Measurements from ENCODE around the gene AFAP1. TPM values are rescaled to one million over a fixed set of nuclear protein-coding genes. Genes with fewer than 3 reads are reported as not detected.

The AFAP1 gene
- total RNA-seq, 1 experiment from 2014 or later, result 94.7 TPM

DNA sequence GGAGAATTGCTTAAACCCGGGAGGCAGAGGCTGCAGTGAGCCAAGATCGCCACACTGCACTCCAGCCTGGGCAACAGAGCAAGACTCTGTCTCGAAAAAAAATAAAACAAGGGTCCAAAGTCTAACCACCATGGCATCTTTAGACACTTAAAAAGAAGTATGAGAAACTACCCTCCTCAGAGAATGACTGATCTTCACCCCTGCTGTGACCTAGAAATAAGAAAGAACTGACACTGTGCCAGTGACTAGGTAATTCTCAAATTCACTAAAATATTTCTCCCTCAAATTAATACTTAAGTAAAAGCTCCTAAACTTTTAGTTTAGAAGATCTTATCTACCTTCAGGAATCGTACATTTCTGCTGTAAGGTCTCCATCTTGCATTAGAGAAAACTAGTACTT lies 80.3 kb downstream of the AFAP1 start:
- intact Hi-C loops (cut with micrococcal nuclease; ENCODE audit: unreplicated experiment) (no loop called here), in situ Hi-C loops (cut with HindIII; ENCODE audit: low pct_unique_long_range_greater_than_20kb, low sequenced_read_pairs) (no loop called here)
- Histone ChIP-seq H3K4me3 (ENCODE audit: low read depth in 2 of 2, low read length in 2 of 2) (no peak overlapping the region), H3K36me3 (ENCODE audit: control insufficient read depth, insufficient read depth, low read length) (peaks cover 28% of the 10 kb centered on the region), H3K9me3 (ENCODE audit: control insufficient read depth, insufficient read depth, low read depth, low read length) (no peaks in the 10 kb centered on the region), H3K27ac (ENCODE audit: low read length) (no peak overlapping the region), H3K27me3 (ENCODE audit: control insufficient read depth, insufficient read depth, low read length) (no peaks in the 10 kb centered on the region), H3K4me1 (ENCODE audit: control insufficient read depth, insufficient read depth, low read length) (peaks cover 18% of the 10 kb centered on the region)
- BruUV-seq (replicated peaks), result no TSS peak
- ATAC-seq (no peak), DNase-seq (ENCODE audit: low read depth, low spot score) (no peak)
- ChIA-PET POLR2A (no interaction called here), CTCF (no interaction called here)
- TF ChIP-seq, protein P1, sequence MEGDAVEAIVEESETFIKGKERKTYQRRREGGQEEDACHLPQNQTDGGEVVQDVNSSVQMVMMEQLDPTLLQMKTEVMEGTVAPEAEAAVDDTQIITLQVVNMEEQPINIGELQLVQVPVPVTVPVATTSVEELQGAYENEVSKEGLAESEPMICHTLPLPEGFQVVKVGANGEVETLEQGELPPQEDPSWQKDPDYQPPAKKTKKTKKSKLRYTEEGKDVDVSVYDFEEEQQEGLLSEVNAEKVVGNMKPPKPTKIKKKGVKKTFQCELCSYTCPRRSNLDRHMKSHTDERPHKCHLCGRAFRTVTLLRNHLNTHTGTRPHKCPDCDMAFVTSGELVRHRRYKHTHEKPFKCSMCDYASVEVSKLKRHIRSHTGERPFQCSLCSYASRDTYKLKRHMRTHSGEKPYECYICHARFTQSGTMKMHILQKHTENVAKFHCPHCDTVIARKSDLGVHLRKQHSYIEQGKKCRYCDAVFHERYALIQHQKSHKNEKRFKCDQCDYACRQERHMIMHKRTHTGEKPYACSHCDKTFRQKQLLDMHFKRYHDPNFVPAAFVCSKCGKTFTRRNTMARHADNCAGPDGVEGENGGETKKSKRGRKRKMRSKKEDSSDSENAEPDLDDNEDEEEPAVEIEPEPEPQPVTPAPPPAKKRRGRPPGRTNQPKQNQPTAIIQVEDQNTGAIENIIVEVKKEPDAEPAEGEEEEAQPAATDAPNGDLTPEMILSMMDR (IDR thresholded peaks at IDR 0.05), result no peak
- no peak for TF ChIP-seq SIN3A (IDR thresholded peaks at IDR 0.05; ENCODE audit: borderline replicate concordance, insufficient read depth, low read depth, low read length)
- TF ChIP-seq TCF7L2 (IDR thresholded peaks at IDR 0.05; ENCODE audit: low read depth, low read length), result no peak
- TF ChIP-seq POLR2AphosphoS5 (IDR thresholded peaks at IDR 0.05; ENCODE audit: low read depth, low read length), result no peak
- TF ChIP-seq, protein P2, sequence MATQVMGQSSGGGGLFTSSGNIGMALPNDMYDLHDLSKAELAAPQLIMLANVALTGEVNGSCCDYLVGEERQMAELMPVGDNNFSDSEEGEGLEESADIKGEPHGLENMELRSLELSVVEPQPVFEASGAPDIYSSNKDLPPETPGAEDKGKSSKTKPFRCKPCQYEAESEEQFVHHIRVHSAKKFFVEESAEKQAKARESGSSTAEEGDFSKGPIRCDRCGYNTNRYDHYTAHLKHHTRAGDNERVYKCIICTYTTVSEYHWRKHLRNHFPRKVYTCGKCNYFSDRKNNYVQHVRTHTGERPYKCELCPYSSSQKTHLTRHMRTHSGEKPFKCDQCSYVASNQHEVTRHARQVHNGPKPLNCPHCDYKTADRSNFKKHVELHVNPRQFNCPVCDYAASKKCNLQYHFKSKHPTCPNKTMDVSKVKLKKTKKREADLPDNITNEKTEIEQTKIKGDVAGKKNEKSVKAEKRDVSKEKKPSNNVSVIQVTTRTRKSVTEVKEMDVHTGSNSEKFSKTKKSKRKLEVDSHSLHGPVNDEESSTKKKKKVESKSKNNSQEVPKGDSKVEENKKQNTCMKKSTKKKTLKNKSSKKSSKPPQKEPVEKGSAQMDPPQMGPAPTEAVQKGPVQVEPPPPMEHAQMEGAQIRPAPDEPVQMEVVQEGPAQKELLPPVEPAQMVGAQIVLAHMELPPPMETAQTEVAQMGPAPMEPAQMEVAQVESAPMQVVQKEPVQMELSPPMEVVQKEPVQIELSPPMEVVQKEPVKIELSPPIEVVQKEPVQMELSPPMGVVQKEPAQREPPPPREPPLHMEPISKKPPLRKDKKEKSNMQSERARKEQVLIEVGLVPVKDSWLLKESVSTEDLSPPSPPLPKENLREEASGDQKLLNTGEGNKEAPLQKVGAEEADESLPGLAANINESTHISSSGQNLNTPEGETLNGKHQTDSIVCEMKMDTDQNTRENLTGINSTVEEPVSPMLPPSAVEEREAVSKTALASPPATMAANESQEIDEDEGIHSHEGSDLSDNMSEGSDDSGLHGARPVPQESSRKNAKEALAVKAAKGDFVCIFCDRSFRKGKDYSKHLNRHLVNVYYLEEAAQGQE (IDR thresholded peaks at IDR 0.05; ENCODE audit: insufficient read depth in 1 of 2, low read depth in 2 of 2, low read length in 1 of 2), result no peak

DNA sequence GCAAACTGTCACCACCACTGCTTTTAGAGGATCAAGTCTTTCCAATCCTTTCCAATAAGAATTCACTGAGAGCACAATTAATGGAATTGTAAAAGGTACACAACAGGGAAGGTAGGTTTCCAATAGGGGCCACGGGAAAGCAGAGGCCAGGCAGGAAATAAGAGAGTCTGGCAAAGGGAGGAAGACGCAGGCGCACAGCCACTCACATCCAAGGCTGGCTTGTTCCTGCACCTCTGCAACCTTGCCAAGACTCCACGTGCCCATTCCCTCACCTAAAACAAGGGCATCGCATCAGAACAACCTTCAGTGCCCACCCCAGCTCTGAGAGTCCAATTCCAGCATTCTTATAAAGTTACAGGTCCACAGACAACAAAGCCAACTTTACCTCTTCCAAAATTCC lies 81.2 kb downstream of the AFAP1 start:
- in situ Hi-C loops (cut with HindIII; ENCODE audit: low pct_unique_long_range_greater_than_20kb, low sequenced_read_pairs) (no loop called here), intact Hi-C loops (cut with micrococcal nuclease; ENCODE audit: unreplicated experiment) (no loop called here)
- POLR2A ChIA-PET, result no interaction called here
- Histone ChIP-seq H3K4me1 (ENCODE audit: control insufficient read depth, insufficient read depth, low read length) (peaks cover 18% of the 10 kb centered on the region), H3K9me3 (ENCODE audit: control insufficient read depth, insufficient read depth, low read depth, low read length) (no peaks in the 10 kb centered on the region), H3K27me3 (ENCODE audit: control insufficient read depth, insufficient read depth, low read length) (no peaks in the 10 kb centered on the region), H3K36me3 (ENCODE audit: control insufficient read depth, insufficient read depth, low read length) (peaks cover 28% of the 10 kb centered on the region), H3K4me3 (ENCODE audit: low read depth in 2 of 2, low read length in 2 of 2) (no peak overlapping the region), H3K27ac (ENCODE audit: low read length) (no peak overlapping the region)
- TF ChIP-seq, protein P2 (IDR thresholded peaks at IDR 0.05; ENCODE audit: insufficient read depth in 1 of 2, low read depth in 2 of 2, low read length in 1 of 2), result no peak
- TF ChIP-seq, protein P1 (IDR thresholded peaks at IDR 0.05), result no peak
- no peak for TF ChIP-seq SIN3A (IDR thresholded peaks at IDR 0.05; ENCODE audit: borderline replicate concordance, insufficient read depth, low read depth, low read length)
- no peak for TF ChIP-seq TCF7L2 (IDR thresholded peaks at IDR 0.05; ENCODE audit: low read depth, low read length)
- TF ChIP-seq POLR2AphosphoS5 (IDR thresholded peaks at IDR 0.05; ENCODE audit: low read depth, low read length), result no peak
- DNase-seq (ENCODE audit: low read depth, low spot score), result no peak
- no TSS peak for BruUV-seq (replicated peaks)
- ATAC-seq, result no peak
- CTCF ChIA-PET, result no interaction called here
